ENCODE results near the gene ADRB2. TPM values are rescaled to one million over a fixed set of nuclear protein-coding genes. Genes with fewer than 3 reads are reported as not detected.

Gene ADRB2
- total RNA-seq, 1 donor from 2014 or later, result 0.64 TPM

DNA sequence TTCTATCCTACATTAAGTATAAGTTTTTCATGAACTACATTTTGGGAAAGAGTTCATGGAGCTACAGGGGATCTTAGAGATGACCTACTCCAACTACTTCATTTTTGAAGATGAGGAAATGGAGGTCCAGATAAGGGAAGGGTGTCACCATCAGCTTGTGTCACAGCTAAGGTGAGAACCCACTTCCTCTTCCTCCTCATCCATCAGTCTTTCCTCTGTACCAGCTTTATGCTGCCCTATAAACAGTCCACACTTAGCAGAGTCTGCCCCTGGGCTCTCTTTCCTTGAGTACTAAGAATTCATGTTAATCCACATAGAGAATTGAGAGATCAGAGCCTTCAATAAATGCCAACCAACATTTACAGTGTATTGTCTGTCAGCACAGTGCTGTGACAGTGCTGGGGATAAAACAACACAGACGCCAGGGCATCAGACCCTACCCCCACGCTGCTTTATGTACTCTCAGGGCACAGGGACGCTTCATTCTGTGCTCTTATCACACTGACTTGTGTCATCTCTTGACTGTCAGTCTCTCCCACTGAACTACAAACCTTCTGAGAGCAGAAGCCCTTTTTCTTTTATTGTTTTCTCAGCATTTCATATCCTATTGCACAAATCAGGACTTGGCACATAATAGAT lies 22.1 kb downstream of the ADRB2 start:
- no peaks in the 10 kb centered on the region for H3K36me3 ChIP-seq (ENCODE audit: insufficient read depth, low read length)
- H4K20me1 ChIP-seq (ENCODE audit: insufficient read depth, low read length), result no peaks in the 10 kb centered on the region
- peaks cover 2% of the 10 kb centered on the region for H3K36me3 Mint-ChIP-seq (ENCODE audit: low read depth, unreplicated experiment)
- DNase-seq (ENCODE audit: low read depth), result no peak
- H3K4me1 ChIP-seq (ENCODE audit: insufficient read depth, low read length), result peaks cover 7% of the 10 kb centered on the region
- H3K9me3 ChIP-seq (ENCODE audit: insufficient read depth, low read depth, low read length), result no peaks in the 10 kb centered on the region
- H3K27me3 ChIP-seq (ENCODE audit: insufficient read depth, low read length), result no peaks in the 10 kb centered on the region
- no peak overlapping the region for H2AFZ ChIP-seq (ENCODE audit: low read depth, low read length)
- H3K9ac ChIP-seq (ENCODE audit: low read length), result no peak overlapping the region
- H3K27ac Mint-ChIP-seq (ENCODE audit: unreplicated experiment), result no peak overlapping the region
- H3K79me2 ChIP-seq (ENCODE audit: insufficient read depth, low read length), result no peaks in the 10 kb centered on the region
- peaks cover 2% of the 10 kb centered on the region for H3K9me3 Mint-ChIP-seq (ENCODE audit: unreplicated experiment)
- no peak for TF ChIP-seq EZH2 (IDR thresholded peaks at IDR 0.05; ENCODE audit: insufficient read depth, low read length)
- TF ChIP-seq, protein P1, sequence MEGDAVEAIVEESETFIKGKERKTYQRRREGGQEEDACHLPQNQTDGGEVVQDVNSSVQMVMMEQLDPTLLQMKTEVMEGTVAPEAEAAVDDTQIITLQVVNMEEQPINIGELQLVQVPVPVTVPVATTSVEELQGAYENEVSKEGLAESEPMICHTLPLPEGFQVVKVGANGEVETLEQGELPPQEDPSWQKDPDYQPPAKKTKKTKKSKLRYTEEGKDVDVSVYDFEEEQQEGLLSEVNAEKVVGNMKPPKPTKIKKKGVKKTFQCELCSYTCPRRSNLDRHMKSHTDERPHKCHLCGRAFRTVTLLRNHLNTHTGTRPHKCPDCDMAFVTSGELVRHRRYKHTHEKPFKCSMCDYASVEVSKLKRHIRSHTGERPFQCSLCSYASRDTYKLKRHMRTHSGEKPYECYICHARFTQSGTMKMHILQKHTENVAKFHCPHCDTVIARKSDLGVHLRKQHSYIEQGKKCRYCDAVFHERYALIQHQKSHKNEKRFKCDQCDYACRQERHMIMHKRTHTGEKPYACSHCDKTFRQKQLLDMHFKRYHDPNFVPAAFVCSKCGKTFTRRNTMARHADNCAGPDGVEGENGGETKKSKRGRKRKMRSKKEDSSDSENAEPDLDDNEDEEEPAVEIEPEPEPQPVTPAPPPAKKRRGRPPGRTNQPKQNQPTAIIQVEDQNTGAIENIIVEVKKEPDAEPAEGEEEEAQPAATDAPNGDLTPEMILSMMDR (IDR thresholded peaks at IDR 0.05; ENCODE audit: insufficient read depth, low read depth, low read length), result no peak
- no peak overlapping the region for H3K4me3 Mint-ChIP-seq (ENCODE audit: unreplicated experiment)
- no peaks in the 10 kb centered on the region for H3K27me3 Mint-ChIP-seq (ENCODE audit: low read depth, unreplicated experiment)
- H3K27ac ChIP-seq (ENCODE audit: low read depth, low read length), result no peak overlapping the region
- no peak for FAIRE-seq
- peaks cover 13% of the 10 kb centered on the region for H3K4me1 Mint-ChIP-seq (ENCODE audit: low read depth, unreplicated experiment)
- no peak overlapping the region for H3K4me3 ChIP-seq (ENCODE audit: insufficient read depth, low read depth, low read length)
- no peak overlapping the region for H3K4me2 ChIP-seq (ENCODE audit: low read length)

DNA sequence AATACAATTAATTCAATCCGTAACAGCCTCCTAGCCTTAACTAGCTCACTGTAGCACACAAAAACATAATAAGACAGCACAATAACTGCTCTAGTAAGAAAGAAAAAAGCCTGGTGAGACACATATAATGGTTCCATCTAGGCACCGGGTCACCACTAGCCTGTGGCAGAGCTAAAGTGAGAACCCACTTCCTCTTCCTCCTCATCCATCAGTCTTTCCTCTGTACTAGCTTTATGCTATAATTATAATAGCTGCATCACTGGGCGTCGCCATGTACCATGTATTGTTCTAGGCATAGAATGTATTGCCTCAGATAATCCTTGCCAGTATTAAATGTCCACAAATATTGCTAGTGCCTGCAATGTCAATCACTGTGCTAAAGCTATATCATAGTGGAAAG lies 23.1 kb downstream of the ADRB2 start:
- H3K4me1 ChIP-seq (ENCODE audit: insufficient read depth, low read length), result no peaks in the 10 kb centered on the region
- no peaks in the 10 kb centered on the region for H3K9me3 ChIP-seq (ENCODE audit: insufficient read depth, low read depth, low read length)
- H3K27ac Mint-ChIP-seq (ENCODE audit: unreplicated experiment), result no peak overlapping the region
- FAIRE-seq, result no peak
- H3K4me1 Mint-ChIP-seq (ENCODE audit: low read depth, unreplicated experiment), result peaks cover 8% of the 10 kb centered on the region
- peaks cover 2% of the 10 kb centered on the region for H3K36me3 Mint-ChIP-seq (ENCODE audit: low read depth, unreplicated experiment)
- DNase-seq (ENCODE audit: low read depth), result no peak
- H2AFZ ChIP-seq (ENCODE audit: low read depth, low read length), result no peak overlapping the region
- H3K27me3 Mint-ChIP-seq (ENCODE audit: low read depth, unreplicated experiment), result no peaks in the 10 kb centered on the region
- TF ChIP-seq, protein P1 (IDR thresholded peaks at IDR 0.05; ENCODE audit: insufficient read depth, low read depth, low read length), result no peak
- TF ChIP-seq EZH2 (IDR thresholded peaks at IDR 0.05; ENCODE audit: insufficient read depth, low read length), result no peak
- no peaks in the 10 kb centered on the region for H3K79me2 ChIP-seq (ENCODE audit: insufficient read depth, low read length)
- H3K27me3 ChIP-seq (ENCODE audit: insufficient read depth, low read length), result no peaks in the 10 kb centered on the region
- H3K36me3 ChIP-seq (ENCODE audit: insufficient read depth, low read length), result no peaks in the 10 kb centered on the region
- H3K9me3 Mint-ChIP-seq (ENCODE audit: unreplicated experiment), result peaks cover 2% of the 10 kb centered on the region
- no peak overlapping the region for H3K4me2 ChIP-seq (ENCODE audit: low read length)
- no peak overlapping the region for H3K4me3 ChIP-seq (ENCODE audit: insufficient read depth, low read depth, low read length)
- H3K27ac ChIP-seq (ENCODE audit: low read depth, low read length), result no peak overlapping the region
- H3K9ac ChIP-seq (ENCODE audit: low read length), result no peak overlapping the region
- no peak overlapping the region for H3K4me3 Mint-ChIP-seq (ENCODE audit: unreplicated experiment)
- H4K20me1 ChIP-seq (ENCODE audit: insufficient read depth, low read length), result no peaks in the 10 kb centered on the region

GRCh38 chr5:148850836-148851235 lies 24.4 kb downstream of the ADRB2 start:
- Histone ChIP-seq H3K9me3 (ENCODE audit: insufficient read depth, low read depth, low read length) (no peaks in the 10 kb centered on the region), H3K36me3 (ENCODE audit: insufficient read depth, low read length) (no peaks in the 10 kb centered on the region), H3K27me3 (ENCODE audit: insufficient read depth, low read length) (no peaks in the 10 kb centered on the region), H4K20me1 (ENCODE audit: insufficient read depth, low read length) (no peaks in the 10 kb centered on the region), H3K9ac (ENCODE audit: low read length) (no peak overlapping the region), H3K27ac (ENCODE audit: low read depth, low read length) (no peak overlapping the region), H2AFZ (ENCODE audit: low read depth, low read length) (no peak overlapping the region), H3K4me2 (ENCODE audit: low read length) (no peak overlapping the region), H3K4me1 (ENCODE audit: insufficient read depth, low read length) (no peaks in the 10 kb centered on the region), H3K79me2 (ENCODE audit: insufficient read depth, low read length) (no peaks in the 10 kb centered on the region), H3K4me3 (ENCODE audit: insufficient read depth, low read depth, low read length) (no peak overlapping the region)
- H3K9me3 Mint-ChIP-seq (ENCODE audit: unreplicated experiment), result no peaks in the 10 kb centered on the region
- TF ChIP-seq, protein P1 (IDR thresholded peaks at IDR 0.05; ENCODE audit: insufficient read depth, low read depth, low read length), result no peak
- no peak overlapping the region for H3K4me3 Mint-ChIP-seq (ENCODE audit: unreplicated experiment)
- no peak for DNase-seq (ENCODE audit: low read depth)
- H3K27ac Mint-ChIP-seq (ENCODE audit: unreplicated experiment), result no peak overlapping the region
- H3K4me1 Mint-ChIP-seq (ENCODE audit: low read depth, unreplicated experiment), result no peaks in the 10 kb centered on the region
- peaks cover 2% of the 10 kb centered on the region for H3K36me3 Mint-ChIP-seq (ENCODE audit: low read depth, unreplicated experiment)
- no peaks in the 10 kb centered on the region for H3K27me3 Mint-ChIP-seq (ENCODE audit: low read depth, unreplicated experiment)
- no peak for FAIRE-seq

Measured in astrocyte (in vitro differentiated cells and primary cell).